Activated T-cell treated with anti-CD3 and anti-CD28 coated beads, Interleukin-2, amount 50 U/mL, for 4 hours (primary cell): ENCODE data around the gene OR9Q1. TPM values are rescaled to one million over a fixed set of nuclear protein-coding genes. Genes with fewer than 3 reads are reported as not detected.

Experiments
- ATAC-seq, 2 donors: fragments of 200-7000 bp; cut with Tn5 transposase; one replicate each; pipeline ENCODE4 v1.10.0; 2021
- DNase-seq: peaks from one replicate; pipeline ENCODE4 v3.0.0-alpha.2; 2020
- H3K27me3 Mint-ChIP-seq: one replicate; pipeline ENCODE4 v1.8.0; 2021; ENCODE audit warnings: low read depth, mixed read lengths
- H3K36me3 Mint-ChIP-seq: one replicate; pipeline ENCODE4 v1.8.0; 2022; ENCODE audit warnings: mixed read lengths; ENCODE audit not compliant: insufficient read depth
- H3K4me1 Mint-ChIP-seq: one replicate; pipeline ENCODE4 v1.8.0; 2021; ENCODE audit warnings: low read depth, mixed read lengths
- H3K4me3 Mint-ChIP-seq: one replicate; pipeline ENCODE4 v1.8.0; 2021; ENCODE audit warnings: mild to moderate bottlenecking, moderate library complexity, mixed read lengths
- H3K9me3 Mint-ChIP-seq: one replicate; pipeline ENCODE4 v1.8.0; 2021; ENCODE audit warnings: mixed read lengths
- total RNA-seq, 3 donors: library from RNA; stranded (reverse); gene quantifications; one replicate each; pipeline ENCODE4 v1.2.1, GENCODE V29; 2021

OR9Q1 gene
- total RNA-seq, 3 donors from 2014 or later, result not detected

- DNase-seq (no peak), ATAC-seq (no peak)
- no peak overlapping the region for H3K4me3 Mint-ChIP-seq
- H3K4me1 Mint-ChIP-seq, result no peaks in the 10 kb centered on the region
- no peaks in the 10 kb centered on the region for H3K9me3 Mint-ChIP-seq
- peaks cover 2% of the 10 kb centered on the region for H3K27me3 Mint-ChIP-seq
- H3K36me3 Mint-ChIP-seq, result no peaks in the 10 kb centered on the region
These were observed 109.8 kb downstream of the OR9Q1 start for GRCh38 chr11:58133309-58134076.

- Mint-ChIP-seq H3K27me3 (peaks cover 2% of the 10 kb centered on the region), H3K4me3 (no peak overlapping the region), H3K9me3 (no peaks in the 10 kb centered on the region), H3K4me1 (no peaks in the 10 kb centered on the region), H3K36me3 (no peaks in the 10 kb centered on the region)
- ATAC-seq, result peak in 1 of 2 donors; percentile 34
- no peak for DNase-seq
These were observed 110.5 kb downstream of the OR9Q1 start for GRCh38 chr11:58134151-58134550.

GRCh38 chr11:58135171-58135570 lies 111.5 kb downstream of the OR9Q1 start:
- no peak for ATAC-seq
- Mint-ChIP-seq H3K27me3 (peaks cover 2% of the 10 kb centered on the region), H3K9me3 (no peaks in the 10 kb centered on the region), H3K36me3 (no peaks in the 10 kb centered on the region), H3K4me1 (no peaks in the 10 kb centered on the region), H3K4me3 (no peak overlapping the region)
- no peak for DNase-seq

- Mint-ChIP-seq H3K36me3 (no peaks in the 10 kb centered on the region), H3K9me3 (no peaks in the 10 kb centered on the region), H3K4me3 (no peak overlapping the region), H3K4me1 (no peaks in the 10 kb centered on the region), H3K27me3 (peaks cover 3% of the 10 kb centered on the region)
- DNase-seq (no peak), ATAC-seq (no peak)
These were observed 119.1 kb downstream of the OR9Q1 start for GRCh38 chr11:58142761-58143160.

GRCh38 chr11:58152781-58153180 lies 129.1 kb downstream of the OR9Q1 start:
- ATAC-seq, result no peak
- Mint-ChIP-seq H3K36me3 (no peaks in the 10 kb centered on the region), H3K27me3 (peaks cover 2% of the 10 kb centered on the region), H3K9me3 (no peaks in the 10 kb centered on the region), H3K4me3 (no peak overlapping the region), H3K4me1 (no peaks in the 10 kb centered on the region)
- DNase-seq, result no peak

GRCh38 chr11:58164389-58164788 lies 140.7 kb downstream of the OR9Q1 start:
- H3K27me3 Mint-ChIP-seq, result peaks cover 2% of the 10 kb centered on the region
- no peaks in the 10 kb centered on the region for H3K36me3 Mint-ChIP-seq
- no peaks in the 10 kb centered on the region for H3K9me3 Mint-ChIP-seq
- ATAC-seq (no peak), DNase-seq (no peak)
- no peaks in the 10 kb centered on the region for H3K4me1 Mint-ChIP-seq
- H3K4me3 Mint-ChIP-seq, result no peak overlapping the region

- no peak overlapping the region for H3K4me3 Mint-ChIP-seq
- no peaks in the 10 kb centered on the region for H3K4me1 Mint-ChIP-seq
- ATAC-seq (no peak), DNase-seq (no peak)
- H3K36me3 Mint-ChIP-seq, result no peaks in the 10 kb centered on the region
- H3K9me3 Mint-ChIP-seq, result no peaks in the 10 kb centered on the region
- peaks cover 3% of the 10 kb centered on the region for H3K27me3 Mint-ChIP-seq
These were observed 141.3 kb downstream of the OR9Q1 start for GRCh38 chr11:58164990-58165389.

GRCh38 chr11:58165504-58166106 lies 141.9 kb downstream of the OR9Q1 start:
- H3K36me3 Mint-ChIP-seq, result no peaks in the 10 kb centered on the region
- no peak for DNase-seq
- H3K27me3 Mint-ChIP-seq, result peaks cover 3% of the 10 kb centered on the region
- H3K4me3 Mint-ChIP-seq, result no peak overlapping the region
- ATAC-seq, result no peak
- H3K4me1 Mint-ChIP-seq, result no peaks in the 10 kb centered on the region
- H3K9me3 Mint-ChIP-seq, result no peaks in the 10 kb centered on the region

GRCh38 chr11:58177409-58178054 lies 153.9 kb downstream of the OR9Q1 start:
- no peak for ATAC-seq
- Mint-ChIP-seq H3K4me3 (no peak overlapping the region), H3K36me3 (no peaks in the 10 kb centered on the region), H3K9me3 (no peaks in the 10 kb centered on the region), H3K4me1 (no peaks in the 10 kb centered on the region), H3K27me3 (peaks cover 24% of the 10 kb centered on the region)
- no peak for DNase-seq

- H3K4me1 Mint-ChIP-seq, result no peaks in the 10 kb centered on the region
- H3K4me3 Mint-ChIP-seq, result no peak overlapping the region
- no peaks in the 10 kb centered on the region for H3K9me3 Mint-ChIP-seq
- ATAC-seq, result no peak
- peaks cover 24% of the 10 kb centered on the region for H3K27me3 Mint-ChIP-seq
- DNase-seq, result no peak
- no peaks in the 10 kb centered on the region for H3K36me3 Mint-ChIP-seq
These were observed 154.8 kb downstream of the OR9Q1 start for GRCh38 chr11:58178444-58178843.

- Mint-ChIP-seq H3K36me3 (no peaks in the 10 kb centered on the region), H3K4me3 (no peak overlapping the region), H3K27me3 (peaks cover 20% of the 10 kb centered on the region), H3K4me1 (no peaks in the 10 kb centered on the region), H3K9me3 (no peaks in the 10 kb centered on the region)
- no peak for ATAC-seq
- DNase-seq, result no peak
These were observed 156.0 kb downstream of the OR9Q1 start for GRCh38 chr11:58179648-58180047.

GRCh38 chr11:58186938-58187337 lies 163.3 kb downstream of the OR9Q1 start:
- no peak overlapping the region for H3K4me3 Mint-ChIP-seq
- no peak for ATAC-seq
- no peaks in the 10 kb centered on the region for H3K4me1 Mint-ChIP-seq
- DNase-seq, result no peak
- no peaks in the 10 kb centered on the region for H3K27me3 Mint-ChIP-seq
- H3K9me3 Mint-ChIP-seq, result no peaks in the 10 kb centered on the region
- no peaks in the 10 kb centered on the region for H3K36me3 Mint-ChIP-seq

GRCh38 chr11:58188770-58189169 lies 165.1 kb downstream of the OR9Q1 start, which contains the start of gene OR9Q2:
Gene OR9Q2 (plus strand): TSS chr11:58189070. CDS start chr11:58190491, 1,421 bp downstream.
- no peak for DNase-seq
- Mint-ChIP-seq H3K4me3 (no peak within 1 kb of the TSS), H3K9me3 (no peaks in the 10 kb centered on the region), H3K27me3 (no peaks in the 10 kb centered on the region), H3K4me1 (no peaks in the 10 kb centered on the region), H3K36me3 (no peaks in the 10 kb centered on the region)
- ATAC-seq, result no peak

GRCh38 chr11:58192229-58192628 lies 168.5 kb downstream of the OR9Q1 start:
- no peak overlapping the region for H3K4me3 Mint-ChIP-seq
- no peaks in the 10 kb centered on the region for H3K9me3 Mint-ChIP-seq
- no peak for DNase-seq
- ATAC-seq, result no peak
- H3K36me3 Mint-ChIP-seq, result no peaks in the 10 kb centered on the region
- H3K27me3 Mint-ChIP-seq, result no peaks in the 10 kb centered on the region
- no peaks in the 10 kb centered on the region for H3K4me1 Mint-ChIP-seq

- Mint-ChIP-seq H3K4me1 (no peaks in the 10 kb centered on the region), H3K4me3 (no peak overlapping the region), H3K27me3 (no peaks in the 10 kb centered on the region), H3K36me3 (no peaks in the 10 kb centered on the region), H3K9me3 (peaks cover 8% of the 10 kb centered on the region)
- DNase-seq, result no peak
- no peak for ATAC-seq
These were observed 169.7 kb downstream of the OR9Q1 start for GRCh38 chr11:58193391-58193790.
